Kidney epithelial cell (primary cell): ENCODE measurements around the gene FXR2. TPM values are rescaled to one million over a fixed set of nuclear protein-coding genes. Genes with fewer than 3 reads are reported as not detected.

Experiments
- DNase-seq: peaks from one replicate; pipeline ENCODE4 v3.0.0-alpha.2; 2010; ENCODE audit warnings: low read depth
- H3K27me3 ChIP-seq: 2 replicates; pipeline ENCODE4 v1.6.0; 2011; ENCODE audit warnings: low read length; ENCODE audit not compliant: control insufficient read depth, insufficient read depth
- H3K36me3 ChIP-seq: 2 replicates; pipeline ENCODE4 v1.5.1; 2011; ENCODE audit warnings: low read length; ENCODE audit not compliant: control insufficient read depth, insufficient read depth
- H3K4me3 ChIP-seq: 2 replicates; pipeline ENCODE4 v1.5.1; 2011; ENCODE audit warnings: low read depth, mild to moderate bottlenecking, control low read depth, low read length
- total RNA-seq: library from RNA; depleted of rRNA; stranded (reverse); fragments of >200 nt; gene quantifications from 2 replicates; pipeline ENCODE4 v1.2.3, GENCODE V29; 2015
- TF ChIP-seq, protein P1 (sequence below): IDR thresholded peaks from 2 replicates; pipeline ENCODE4 v1.5.1; 2011; ENCODE audit warnings: mild to moderate bottlenecking, moderate library complexity, low read length, control low read depth, inconsistent platforms; ENCODE audit not compliant: insufficient read depth, poor library complexity, severe bottlenecking

The FXR2 gene
- total RNA-seq, 1 donor from 2014 or later, result 45.7 TPM

GRCh38 chr17:7557147-7557764 lies 57.4 kb downstream of the FXR2 start:
- Histone ChIP-seq H3K4me3 (no peak overlapping the region), H3K36me3 (no peaks in the 10 kb centered on the region), H3K27me3 (no peaks in the 10 kb centered on the region)
- TF ChIP-seq, protein P1, sequence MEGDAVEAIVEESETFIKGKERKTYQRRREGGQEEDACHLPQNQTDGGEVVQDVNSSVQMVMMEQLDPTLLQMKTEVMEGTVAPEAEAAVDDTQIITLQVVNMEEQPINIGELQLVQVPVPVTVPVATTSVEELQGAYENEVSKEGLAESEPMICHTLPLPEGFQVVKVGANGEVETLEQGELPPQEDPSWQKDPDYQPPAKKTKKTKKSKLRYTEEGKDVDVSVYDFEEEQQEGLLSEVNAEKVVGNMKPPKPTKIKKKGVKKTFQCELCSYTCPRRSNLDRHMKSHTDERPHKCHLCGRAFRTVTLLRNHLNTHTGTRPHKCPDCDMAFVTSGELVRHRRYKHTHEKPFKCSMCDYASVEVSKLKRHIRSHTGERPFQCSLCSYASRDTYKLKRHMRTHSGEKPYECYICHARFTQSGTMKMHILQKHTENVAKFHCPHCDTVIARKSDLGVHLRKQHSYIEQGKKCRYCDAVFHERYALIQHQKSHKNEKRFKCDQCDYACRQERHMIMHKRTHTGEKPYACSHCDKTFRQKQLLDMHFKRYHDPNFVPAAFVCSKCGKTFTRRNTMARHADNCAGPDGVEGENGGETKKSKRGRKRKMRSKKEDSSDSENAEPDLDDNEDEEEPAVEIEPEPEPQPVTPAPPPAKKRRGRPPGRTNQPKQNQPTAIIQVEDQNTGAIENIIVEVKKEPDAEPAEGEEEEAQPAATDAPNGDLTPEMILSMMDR, result no peak
- DNase-seq, result no peak

DNA sequence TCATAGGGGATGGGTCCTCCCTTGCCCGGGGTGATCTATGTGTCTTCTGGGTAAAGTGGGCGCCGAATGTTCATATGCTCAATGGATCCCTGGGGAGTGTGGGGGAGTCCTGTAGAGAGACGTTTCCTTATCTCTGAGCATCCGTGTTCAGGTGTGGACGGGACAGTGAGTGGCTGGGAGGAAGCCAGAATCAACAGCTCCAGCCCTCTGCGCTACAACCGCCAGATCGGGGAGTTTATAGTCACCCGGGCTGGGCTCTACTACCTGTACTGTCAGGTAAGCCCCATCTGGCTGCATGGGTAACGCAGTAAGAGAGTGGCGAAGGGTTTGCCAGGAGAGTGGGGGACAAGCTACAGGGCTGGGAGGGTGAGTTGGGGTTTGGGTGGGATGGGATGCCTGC lies 58.1 kb downstream of the FXR2 start:
- Histone ChIP-seq H3K27me3 (no peaks in the 10 kb centered on the region), H3K4me3 (no peak overlapping the region), H3K36me3 (no peaks in the 10 kb centered on the region)
- DNase-seq, result no peak
- TF ChIP-seq, protein P1, result no peak

DNA sequence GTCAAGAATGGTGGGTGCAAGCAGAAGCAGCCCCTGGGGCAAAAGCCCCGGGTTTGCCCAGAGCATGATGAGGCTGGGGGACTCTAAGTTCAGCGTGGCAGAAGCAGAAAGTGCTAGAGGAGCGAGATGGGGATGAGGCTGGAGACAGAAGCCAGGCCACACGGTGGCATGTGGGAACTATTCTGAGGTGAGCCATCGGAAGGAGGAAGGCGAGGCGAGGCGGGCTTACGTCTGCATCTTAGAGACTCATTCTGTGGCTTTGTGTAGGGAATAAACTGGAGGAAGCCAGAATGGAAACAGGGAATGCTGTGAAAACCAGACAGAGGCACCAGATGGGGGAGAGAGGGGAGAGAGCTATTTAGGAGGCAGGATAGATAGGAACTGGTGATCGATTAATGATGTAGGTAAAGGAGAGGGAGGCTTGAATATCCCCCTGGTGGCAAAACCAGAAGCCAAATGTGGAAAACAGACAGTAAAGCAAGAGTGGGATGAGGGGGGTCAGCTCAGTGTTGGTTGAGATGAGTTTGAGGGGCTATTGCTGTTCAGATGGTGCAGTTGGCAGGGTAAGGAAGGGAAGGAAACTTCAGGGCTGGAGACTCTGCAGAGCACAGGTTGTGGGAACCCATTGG lies 59.3 kb downstream of the FXR2 start:
- no peaks in the 10 kb centered on the region for H3K36me3 ChIP-seq
- no peaks in the 10 kb centered on the region for H3K27me3 ChIP-seq
- DNase-seq, result no peak
- TF ChIP-seq, protein P1, result peak; percentile 10
- H3K4me3 ChIP-seq, result no peak overlapping the region

DNA sequence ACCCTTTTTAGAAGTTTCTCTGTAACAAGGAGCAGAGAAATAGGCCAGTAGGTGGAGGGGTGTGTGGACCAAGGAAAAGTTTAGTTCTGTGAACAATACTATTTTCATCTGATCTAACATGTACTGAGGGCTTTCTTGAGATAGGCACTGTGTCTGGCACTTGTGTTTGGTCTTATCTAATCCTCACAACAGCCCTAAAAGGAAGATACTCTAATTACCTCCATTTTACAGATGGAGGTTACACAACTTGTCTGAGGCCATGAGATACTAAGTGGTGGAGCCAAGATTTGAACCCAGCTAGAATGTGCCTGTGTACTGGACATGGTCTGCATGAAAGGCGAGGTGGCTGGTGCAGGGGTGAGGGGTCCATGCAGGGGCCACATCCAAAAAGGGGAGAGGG lies 61.3 kb downstream of the FXR2 start:
- DNase-seq, result no peak

DNA sequence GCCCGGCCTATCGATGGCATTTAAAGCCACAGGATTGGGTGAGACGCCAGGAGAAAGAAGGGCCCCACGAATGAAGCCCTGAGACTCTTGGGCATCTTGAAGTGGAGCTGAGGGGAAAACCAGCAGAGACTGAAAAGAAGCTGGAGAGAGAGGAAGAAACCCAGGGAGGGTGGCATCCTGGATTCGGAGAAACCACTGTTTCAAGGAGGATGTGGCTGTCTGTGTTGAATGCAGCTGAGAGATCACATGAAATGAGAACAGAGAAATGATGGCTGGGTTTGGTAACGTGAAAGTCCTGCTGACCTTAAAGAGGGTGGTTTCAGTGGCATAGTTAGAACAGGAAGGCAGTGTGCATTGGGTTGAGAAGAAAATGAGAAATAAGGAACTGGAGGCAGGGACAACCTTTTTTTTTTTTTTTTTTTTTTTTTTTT lies 62.1 kb downstream of the FXR2 start:
- TF ChIP-seq, protein P1, result no peak
- no peak for DNase-seq
- Histone ChIP-seq H3K36me3 (no peaks in the 10 kb centered on the region), H3K4me3 (no peak overlapping the region), H3K27me3 (no peaks in the 10 kb centered on the region)

More for the DNA sequence above, 61.3 kb downstream of the FXR2 start:
- TF ChIP-seq, protein P1, result no peak
- Histone ChIP-seq H3K4me3 (no peak overlapping the region), H3K36me3 (no peaks in the 10 kb centered on the region), H3K27me3 (no peaks in the 10 kb centered on the region)

GRCh38 chr17:7551396-7551795 lies 63.3 kb downstream of the FXR2 start:
- no peaks in the 10 kb centered on the region for H3K36me3 ChIP-seq
- no peak overlapping the region for H3K4me3 ChIP-seq
- no peak for DNase-seq
- TF ChIP-seq, protein P1, result no peak
- no peaks in the 10 kb centered on the region for H3K27me3 ChIP-seq
